T47D (cell line): ENCODE results near the gene GPR143.

Experiments used
- DNase-seq, 2 experiments: peaks; one replicate each; pipeline versions ENCODE4 v3.0.0 to v3.0.0-alpha.2; 2011 to 2012; ENCODE audit warnings: low read depth in 1 of 2, low spot score in 1 of 2
- JUND ChIP-seq: IDR thresholded peaks from 2 replicates; pipeline ENCODE4 v1.6.1; 2012; ENCODE audit warnings: low read depth
- in situ Hi-C: cut with HindIII; loops from 2 replicates; pipeline ENCODE4 v1.10.0; 2016; ENCODE audit warnings: low sequenced_read_pairs, low pct_unique_long_range_greater_than_20kb

Gene GPR143

GRCh38 chrX:9728261-9728660 lies 37.4 kb downstream of the GPR143 start:
- no peak for TF ChIP-seq JUND
- in situ Hi-C loops, result no loop called here
- no peak for DNase-seq

GRCh38 chrX:9724711-9725110 lies 40.9 kb downstream of the GPR143 start:
- no peak for DNase-seq
- in situ Hi-C loops, result no loop called here
- TF ChIP-seq JUND, result no peak

DNA sequence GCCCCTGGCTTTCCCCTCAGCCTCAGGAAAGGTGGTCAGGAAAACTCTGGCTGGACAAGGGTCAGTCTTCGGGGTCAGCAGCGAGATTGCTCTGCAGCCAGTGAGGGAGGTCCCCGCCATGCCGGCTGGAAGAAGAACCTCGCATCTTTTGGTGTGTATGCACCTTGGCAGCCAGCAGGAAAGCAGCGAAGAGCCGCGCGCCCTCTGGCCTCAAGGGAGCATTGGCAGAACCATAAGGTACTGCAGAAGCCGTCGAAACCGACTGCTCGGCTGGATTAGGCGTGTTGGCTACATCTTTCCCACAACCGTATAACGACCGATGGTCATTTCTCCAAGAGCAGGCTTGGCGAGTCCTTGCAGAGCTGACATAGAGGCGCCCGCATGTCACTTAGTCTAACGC lies 48.3 kb downstream of the GPR143 start:
- in situ Hi-C loops, result no loop called here
- no peak for DNase-seq
- TF ChIP-seq JUND, result no peak

GRCh38 chrX:9710332-9710731 lies 55.3 kb downstream of the GPR143 start:
- no peak for TF ChIP-seq JUND
- no peak for DNase-seq
- in situ Hi-C loops, result no loop called here

DNA sequence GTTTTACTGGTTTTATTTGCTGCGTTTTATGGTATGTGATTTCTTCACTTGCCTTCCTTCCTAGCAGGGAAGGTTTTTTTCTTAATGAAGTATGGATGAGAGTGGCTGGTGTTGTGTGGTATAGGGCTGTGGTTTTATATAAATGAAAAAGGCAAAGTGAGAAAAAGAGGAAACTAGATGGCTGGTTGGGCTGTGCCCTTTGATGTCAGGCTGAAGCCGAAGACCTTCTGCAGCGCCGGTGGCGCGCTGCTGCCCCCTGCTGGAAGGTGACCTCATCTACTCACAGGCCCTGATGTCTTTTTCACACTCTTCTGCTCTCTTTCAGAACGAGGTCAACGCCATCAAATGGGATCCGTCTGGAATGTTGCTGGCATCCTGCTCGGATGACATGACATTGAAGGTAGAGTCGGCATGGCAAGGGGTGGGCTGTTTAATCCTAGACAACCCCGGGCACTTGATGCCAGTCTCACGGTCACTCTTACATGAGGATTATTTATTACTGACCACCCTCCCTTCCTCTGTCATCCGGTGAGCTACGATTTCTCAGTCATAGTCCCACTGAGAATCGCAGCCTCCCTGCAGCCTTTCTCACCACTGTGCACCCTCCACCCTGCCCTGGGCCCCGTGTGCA lies 56.6 kb downstream of the GPR143 start:
- no peak for TF ChIP-seq JUND
- DNase-seq, result peak; percentile 51 to 69
- in situ Hi-C loops, result no loop called here

DNA sequence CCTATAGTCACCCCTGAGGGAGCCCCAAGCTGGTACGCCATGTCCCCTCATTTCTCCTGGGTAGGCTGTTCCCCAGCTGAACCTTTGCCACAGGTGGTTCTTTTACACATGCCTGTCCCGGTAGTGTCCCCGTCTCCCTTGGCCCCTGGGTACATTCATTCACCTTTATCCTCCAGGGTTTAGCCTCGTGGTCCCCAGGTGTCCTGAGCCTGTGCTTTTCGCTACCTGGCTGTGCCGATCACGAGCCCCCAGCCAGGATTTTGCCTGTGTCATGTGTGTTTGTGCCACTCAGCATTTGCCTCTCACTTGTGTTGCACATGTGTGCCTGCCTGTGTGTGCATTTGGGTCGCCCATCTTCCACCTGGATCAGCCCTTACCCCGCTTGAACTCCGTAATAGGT lies 57.6 kb downstream of the GPR143 start:
- DNase-seq, result no peak
- TF ChIP-seq JUND, result no peak
- in situ Hi-C loops, result no loop called here

DNA sequence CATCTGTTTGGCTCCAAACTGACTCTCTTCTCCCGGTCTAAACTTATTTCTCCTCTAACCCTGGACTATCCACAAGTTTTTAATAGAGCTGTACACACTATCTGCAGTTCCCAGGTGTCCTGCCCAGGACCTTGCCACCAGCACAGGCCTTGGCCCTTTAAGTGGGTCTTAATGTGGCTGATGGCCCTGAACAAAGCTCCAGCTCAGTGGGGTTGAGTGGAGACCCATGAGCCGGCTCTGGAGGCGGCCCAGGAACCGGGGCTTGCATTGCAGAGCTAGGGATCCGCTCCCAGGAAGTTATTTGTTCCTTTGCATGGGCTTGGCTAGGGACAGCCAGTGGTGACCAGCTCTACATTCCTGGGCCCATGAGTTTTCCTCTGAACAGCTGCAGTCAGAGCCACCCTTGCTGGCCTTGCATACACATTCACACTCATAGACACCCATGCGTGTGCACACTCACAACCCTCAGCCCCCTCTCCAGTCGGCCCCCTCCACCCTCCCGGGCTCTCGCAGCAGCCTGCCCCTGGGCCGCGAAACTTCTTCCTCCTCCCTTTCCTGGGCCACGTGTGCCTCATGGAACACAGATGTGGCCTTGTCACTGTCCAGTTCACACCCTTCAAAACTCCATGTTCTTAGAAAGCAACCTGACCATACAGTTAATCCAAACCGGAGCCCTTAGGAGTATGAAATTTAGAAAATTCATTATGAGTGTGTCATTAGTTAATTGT lies 58.2 kb downstream of the GPR143 start:
- TF ChIP-seq JUND, result no peak
- in situ Hi-C loops, result no loop called here
- DNase-seq, result no peak

DNA sequence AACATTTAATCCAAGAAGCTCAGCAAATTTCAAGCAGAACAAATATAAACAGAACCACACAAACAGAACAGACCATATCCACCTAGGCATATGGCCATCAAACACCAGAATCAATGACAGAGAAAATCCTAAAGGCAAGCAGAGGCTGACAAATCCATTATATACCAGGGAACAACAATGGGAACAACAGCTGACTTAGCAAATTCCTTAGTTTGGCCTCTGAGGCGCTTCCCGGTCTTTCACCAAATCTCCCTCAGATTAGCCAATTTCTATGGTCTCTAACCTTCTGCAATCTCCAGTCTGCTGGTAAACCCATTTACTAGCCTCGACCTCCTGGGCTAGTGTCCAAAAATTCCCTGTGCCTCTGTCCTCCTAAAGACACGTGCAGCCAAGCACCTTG lies 59.2 kb downstream of the GPR143 start:
- in situ Hi-C loops, result no loop called here
- no peak for TF ChIP-seq JUND
- DNase-seq, result no peak

DNA sequence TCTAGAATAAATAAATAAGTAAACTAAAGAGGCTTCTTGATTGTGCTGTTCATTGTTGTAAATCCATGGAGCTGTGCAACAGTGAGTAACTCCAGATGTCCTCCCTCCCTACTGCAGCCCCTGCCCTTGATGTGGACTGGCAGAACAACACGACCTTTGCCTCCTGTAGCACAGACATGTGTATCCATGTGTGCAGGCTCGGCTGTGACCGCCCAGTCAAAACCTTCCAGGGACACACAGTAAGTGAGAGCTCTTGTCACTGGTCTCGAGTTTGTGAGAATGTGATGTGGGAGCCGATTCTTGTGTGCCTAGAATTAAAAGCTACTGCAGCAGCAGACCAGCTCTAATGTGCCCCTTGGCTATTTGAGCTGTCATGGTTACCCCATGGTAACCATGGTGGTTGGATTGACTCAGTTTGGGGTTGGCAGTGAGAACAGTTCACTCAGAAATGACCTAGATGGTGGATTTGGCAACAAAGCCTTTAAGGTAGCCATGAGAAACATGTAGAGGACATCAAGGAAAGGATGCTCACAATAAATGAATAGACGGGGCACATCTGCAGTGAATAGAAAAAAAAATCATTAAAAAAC lies 60.7 kb downstream of the GPR143 start:
- in situ Hi-C loops, result no loop called here
- no peak for TF ChIP-seq JUND
- no peak for DNase-seq

GRCh38 chrX:9703406-9703805 lies 62.2 kb downstream of the GPR143 start:
- in situ Hi-C loops, result no loop called here
- no peak for DNase-seq
- TF ChIP-seq JUND, result no peak

- DNase-seq, result no peak
- no peak for TF ChIP-seq JUND
- in situ Hi-C loops, result no loop called here
These were observed 63.9 kb downstream of the GPR143 start for GRCh38 chrX:9701790-9702189.

- TF ChIP-seq JUND, result no peak
- in situ Hi-C loops, result no loop called here
- DNase-seq, result no peak
These were observed 65.1 kb downstream of the GPR143 start for GRCh38 chrX:9700555-9700954.

DNA sequence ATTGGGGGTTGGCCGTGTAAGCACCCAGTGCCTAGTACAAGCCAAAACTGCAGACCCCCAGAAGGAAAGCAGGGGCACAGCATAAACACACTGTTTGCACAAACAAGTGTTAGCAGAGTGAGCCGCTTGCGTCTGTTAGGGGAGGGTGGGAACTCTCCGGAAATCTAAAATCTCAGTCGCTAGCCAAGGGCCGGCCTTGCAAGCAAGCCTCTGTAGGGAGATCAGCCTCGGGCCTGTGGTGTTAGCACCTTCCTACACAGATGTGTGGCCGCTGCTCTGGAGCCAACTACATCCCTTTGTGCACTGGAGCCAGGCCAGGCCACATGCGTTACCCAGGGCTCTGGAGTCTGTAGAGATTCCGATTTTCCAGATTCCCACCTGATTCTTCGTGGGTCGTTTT lies 67.1 kb downstream of the GPR143 start:
- DNase-seq, result no peak
- in situ Hi-C loops, result no loop called here
- no peak for TF ChIP-seq JUND
